HEK293T (cell line): ENCODE results near the gene SMIM13.

Experiments
- HDGF ChIP-seq: fragments of 450-650 bp; IDR thresholded peaks from 2 replicates; pipeline ENCODE4 v1.6.1; 2017; ENCODE audit warnings: antibody characterized with exemption, borderline replicate concordance
- SP1 ChIP-seq: fragments of 450-650 bp; IDR thresholded peaks from 2 replicates; pipeline ENCODE4 v1.6.1; 2017

DNA sequence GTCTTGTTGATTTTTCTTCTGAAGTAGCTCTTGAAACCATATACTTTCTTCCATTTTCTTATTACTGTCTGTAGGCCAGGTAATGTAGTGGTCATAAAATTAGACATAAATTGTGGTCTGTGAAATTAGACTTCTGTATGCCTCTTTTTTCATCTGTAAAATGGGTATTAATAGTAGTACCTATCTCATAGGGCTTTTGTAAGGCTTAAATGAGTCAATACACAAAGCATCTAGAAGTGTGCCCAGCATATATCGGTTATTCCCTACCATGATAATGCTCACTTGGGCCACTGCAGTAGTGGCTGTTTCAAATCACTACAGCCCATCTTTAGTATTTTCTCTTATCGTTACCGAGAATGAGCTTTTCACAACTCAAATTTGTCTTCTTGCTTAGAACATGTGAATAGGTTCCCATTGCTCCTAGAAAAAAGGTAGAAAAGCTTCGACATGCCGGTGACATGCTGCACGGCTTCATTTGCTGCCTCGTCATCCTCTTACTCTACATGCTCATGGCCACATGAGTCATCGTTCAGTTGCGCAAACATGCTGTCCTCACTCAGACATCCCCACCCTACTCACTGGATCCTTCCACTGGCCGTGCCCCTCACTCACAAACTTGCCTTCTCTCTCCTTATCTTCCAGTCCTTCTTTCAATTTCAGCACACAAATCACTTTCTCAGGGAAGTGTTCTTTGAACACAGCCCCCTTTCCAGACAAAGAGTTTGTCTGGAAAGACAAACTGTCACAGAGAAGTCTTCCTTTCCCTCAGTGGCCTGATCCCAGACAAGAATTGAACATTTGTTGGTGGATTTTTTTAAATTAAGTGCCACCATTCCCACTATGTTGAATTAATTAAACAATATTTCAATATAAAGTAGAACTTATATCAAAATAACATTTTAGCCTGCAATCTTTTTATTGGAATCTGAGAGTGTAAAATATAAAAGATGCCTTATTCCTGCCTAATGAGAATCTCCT lies 50.0 kb downstream of the SMIM13 start:
- TF ChIP-seq SP1 (no peak), HDGF (no peak)
